Esophagus muscularis mucosa (tissue), 3 donors: ENCODE data around the gene NEU1.

ENCODE experiments used
- POLR2A ChIP-seq: fragments of 450-650 bp; IDR thresholded peaks from one replicate; pipeline ENCODE4 v1.6.1; 2017; ENCODE audit warnings: antibody characterized with exemption, moderate library complexity, mild to moderate bottlenecking, low read depth
- TF ChIP-seq, protein P1 (sequence below), 3 experiments: fragments of 200-600 bp in 2 of 3; fragments of 450-650 bp in 1 of 3; sonication (generic) in 2 of 3; IDR thresholded peaks; one replicate each; pipeline ENCODE4 v1.5.1; 2017 to 2019; ENCODE audit warnings: antibody characterized with exemption in 3 of 3, mild to moderate bottlenecking in 2 of 3, moderate library complexity in 1 of 3

DNA sequence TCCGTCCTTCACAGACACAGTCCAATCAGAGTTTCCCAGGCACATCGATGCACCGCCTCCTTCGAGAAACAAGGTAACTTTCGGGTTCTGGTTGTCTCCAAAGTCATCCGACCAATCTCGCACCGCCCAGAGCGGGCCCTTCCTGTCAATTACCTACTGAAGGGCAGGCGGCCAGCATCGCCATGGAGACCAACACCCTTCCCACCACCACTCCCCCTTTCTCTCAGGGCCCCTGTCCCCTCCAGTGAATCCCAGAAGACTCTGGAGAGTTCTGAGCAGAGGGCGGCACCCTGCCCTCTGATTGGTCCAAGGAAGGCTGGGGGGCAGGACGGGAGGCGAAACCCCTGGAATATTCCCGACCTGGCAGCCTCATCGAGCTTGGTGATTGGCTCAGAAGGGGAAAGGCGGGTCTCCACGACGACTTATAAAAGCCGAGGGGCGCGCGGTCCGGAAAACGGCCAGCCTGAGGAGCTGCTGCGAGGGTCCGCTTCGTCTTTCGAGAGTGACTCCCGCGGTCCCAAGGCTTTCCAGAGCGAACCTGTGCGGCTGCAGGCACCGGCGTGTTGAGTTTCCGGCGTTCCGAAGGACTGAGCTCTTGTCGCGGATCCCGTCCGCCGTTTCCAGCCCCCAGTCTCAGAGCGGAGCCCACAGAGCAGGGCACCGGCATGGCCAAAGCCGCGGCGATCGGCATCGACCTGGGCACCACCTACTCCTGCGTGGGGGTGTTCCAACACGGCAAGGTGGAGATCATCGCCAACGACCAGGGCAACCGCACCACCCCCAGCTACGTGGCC lies 35.1 kb downstream of the NEU1 start, which contains the start of gene HSPA1B:
- TF ChIP-seq, protein P1, sequence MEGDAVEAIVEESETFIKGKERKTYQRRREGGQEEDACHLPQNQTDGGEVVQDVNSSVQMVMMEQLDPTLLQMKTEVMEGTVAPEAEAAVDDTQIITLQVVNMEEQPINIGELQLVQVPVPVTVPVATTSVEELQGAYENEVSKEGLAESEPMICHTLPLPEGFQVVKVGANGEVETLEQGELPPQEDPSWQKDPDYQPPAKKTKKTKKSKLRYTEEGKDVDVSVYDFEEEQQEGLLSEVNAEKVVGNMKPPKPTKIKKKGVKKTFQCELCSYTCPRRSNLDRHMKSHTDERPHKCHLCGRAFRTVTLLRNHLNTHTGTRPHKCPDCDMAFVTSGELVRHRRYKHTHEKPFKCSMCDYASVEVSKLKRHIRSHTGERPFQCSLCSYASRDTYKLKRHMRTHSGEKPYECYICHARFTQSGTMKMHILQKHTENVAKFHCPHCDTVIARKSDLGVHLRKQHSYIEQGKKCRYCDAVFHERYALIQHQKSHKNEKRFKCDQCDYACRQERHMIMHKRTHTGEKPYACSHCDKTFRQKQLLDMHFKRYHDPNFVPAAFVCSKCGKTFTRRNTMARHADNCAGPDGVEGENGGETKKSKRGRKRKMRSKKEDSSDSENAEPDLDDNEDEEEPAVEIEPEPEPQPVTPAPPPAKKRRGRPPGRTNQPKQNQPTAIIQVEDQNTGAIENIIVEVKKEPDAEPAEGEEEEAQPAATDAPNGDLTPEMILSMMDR (IDR thresholded peaks at IDR 0.05), result no peak
- TF ChIP-seq POLR2A, result peak; percentile 100
